HepG2 (cell line): ENCODE measurements around the gene DHRS12. TPM values are rescaled to one million over a fixed set of nuclear protein-coding genes. Genes with fewer than 3 reads are reported as not detected.

Source experiments
- CENPBD1 ChIP-seq: sonication (generic); formaldehyde crosslinking; IDR thresholded peaks from 2 replicates; pipeline ENCODE4 v1.8.0; 2022; ENCODE audit warnings: missing genetic modification reagents, low read depth, mild to moderate bottlenecking, borderline replicate concordance
- EP300 ChIP-seq, 3 experiments: sonication (generic) in 1 of 3; formaldehyde crosslinking in 1 of 3; IDR thresholded peaks; 2 replicates each; pipeline versions ENCODE4 v1.5.1 to v1.6.1; 2011 to 2020; ENCODE audit warnings: low read depth in 2 of 3, low read length in 2 of 3, borderline replicate concordance in 1 of 3, improper control_type of control experiment in 1 of 3, mild to moderate bottlenecking in 1 of 3, missing genetic modification reagents in 1 of 3, moderate library complexity in 1 of 3
- HNRNPUL1 ChIP-seq: fragments of 200-400 bp; formaldehyde crosslinking; IDR thresholded peaks from 2 replicates; pipeline ENCODE4 v1.6.1; 2017; ENCODE audit warnings: low read depth, mild to moderate bottlenecking, low read length, moderate library complexity
- HOXA3 ChIP-seq: sonication (generic); formaldehyde crosslinking; IDR thresholded peaks from 2 replicates; pipeline ENCODE4 v1.5.0; 2020; ENCODE audit warnings: missing genetic modification reagents
- IRX3 ChIP-seq: sonication (generic); formaldehyde crosslinking; IDR thresholded peaks from 2 replicates; pipeline ENCODE4 v1.8.1; 2023; ENCODE audit warnings: mild to moderate bottlenecking, low read depth, missing genetic modification reagents, borderline replicate concordance
- MXD4 ChIP-seq: IDR thresholded peaks from 2 replicates; pipeline ENCODE4 v1.6.1; 2016; ENCODE audit warnings: mild to moderate bottlenecking, missing biosample characterization, missing genetic modification reagents
- NCOA5 ChIP-seq: sonication (generic); formaldehyde crosslinking; IDR thresholded peaks from 2 replicates; pipeline ENCODE4 v1.4.0; 2020; ENCODE audit warnings: missing genetic modification reagents
- NR0B2 ChIP-seq: sonication (generic); formaldehyde crosslinking; IDR thresholded peaks from 2 replicates; pipeline ENCODE4 v1.4.0; 2020; ENCODE audit warnings: mild to moderate bottlenecking, missing genetic modification reagents
- RCOR2 ChIP-seq: IDR thresholded peaks from 2 replicates; pipeline ENCODE4 v1.6.1; 2016; ENCODE audit warnings: missing biosample characterization, missing genetic modification reagents
- RFX1 ChIP-seq: fragments of 450-650 bp; IDR thresholded peaks from 2 replicates; pipeline ENCODE4 v1.6.1; 2017
- SNRNP70 ChIP-seq: fragments of 200-400 bp; formaldehyde crosslinking; IDR thresholded peaks from 2 replicates; pipeline ENCODE4 v1.6.1; 2017; ENCODE audit warnings: mild to moderate bottlenecking, low read depth, low read length, moderate library complexity
- SPEN ChIP-seq: sonication (generic); formaldehyde crosslinking; IDR thresholded peaks from 2 replicates; pipeline ENCODE4 v1.5.1; 2020; ENCODE audit warnings: low read depth, mild to moderate bottlenecking, missing genetic modification reagents
- SRSF9 ChIP-seq: fragments of 200-400 bp; formaldehyde crosslinking; IDR thresholded peaks from 2 replicates; pipeline ENCODE4 v1.6.1; 2018; ENCODE audit warnings: borderline replicate concordance, mild to moderate bottlenecking, low read depth, low read length; ENCODE audit not compliant: insufficient read depth, poor library complexity, severe bottlenecking
- ZBTB42 ChIP-seq: sonication (generic); formaldehyde crosslinking; IDR thresholded peaks from 2 replicates; pipeline ENCODE4 v1.5.0; 2020; ENCODE audit warnings: mild to moderate bottlenecking, missing genetic modification reagents
- ZNF296 ChIP-seq: sonication (generic); formaldehyde crosslinking; conservative IDR thresholded peaks from 2 replicates; pipeline ENCODE4 v1.5.0; 2020; ENCODE audit warnings: mild to moderate bottlenecking, missing genetic modification reagents
- ZNF501 ChIP-seq: sonication (generic); formaldehyde crosslinking; IDR thresholded peaks from 2 replicates; pipeline ENCODE4 v1.5.1; 2020; ENCODE audit warnings: mild to moderate bottlenecking, moderate library complexity, missing genetic modification reagents
- ZNF552 ChIP-seq: sonication (generic); formaldehyde crosslinking; IDR thresholded peaks from 2 replicates; pipeline ENCODE4 v1.9.0; 2022; ENCODE audit warnings: missing genetic modification reagents, mild to moderate bottlenecking, borderline replicate concordance
- ZNF687 ChIP-seq: sonication (generic); formaldehyde crosslinking; IDR thresholded peaks from 2 replicates; pipeline ENCODE4 v1.5.1; 2020; ENCODE audit warnings: mild to moderate bottlenecking, missing genetic modification reagents, moderate library complexity
- ZNF775 ChIP-seq: sonication (generic); formaldehyde crosslinking; IDR thresholded peaks from 2 replicates; pipeline ENCODE4 v1.4.0; 2020; ENCODE audit warnings: missing genetic modification reagents, mild to moderate bottlenecking, moderate library complexity, borderline replicate concordance
- ZNF83 ChIP-seq: sonication (generic); formaldehyde crosslinking; IDR thresholded peaks from 2 replicates; pipeline ENCODE4 v1.4.0; 2020; ENCODE audit warnings: missing genetic modification reagents, mild to moderate bottlenecking, borderline replicate concordance
- polyA plus RNA-seq, 8 experiments: library from polyadenylated mRNA; depleted of rRNA in 3 of 8; stranded (reverse) in 7 of 8; unstranded in 1 of 8; fragments of >200 nt; fragmentation: Illumina TruSeq in 4 of 8; extraction: Trizol in 4 of 8; gene quantifications; 2 replicates each; pipeline versions ENCODE4 v1.2.1 to v1.2.3, GENCODE V29; 2011 to 2016; ENCODE audit warnings: low read depth in 4 of 8, missing spikeins in 1 of 8, mixed read lengths in 1 of 8; ENCODE audit not compliant: insufficient read depth in 1 of 8
- total RNA-seq, 5 experiments: library from RNA; depleted of rRNA; stranded (reverse); fragments of >200 nt; fragmentation: Illumina TruSeq; extraction: Trizol; gene quantifications; 2 replicates each; pipeline ENCODE4 v1.2.3, GENCODE V29; 2016; ENCODE audit warnings: low read depth in 1 of 5
- TF ChIP-seq, protein P1 (sequence below): sonication (generic); formaldehyde crosslinking; IDR thresholded peaks from 2 replicates; pipeline ENCODE4 v1.8.0; 2022; ENCODE audit warnings: mild to moderate bottlenecking, missing genetic modification reagents, moderate library complexity

Gene DHRS12
- total and polyA plus RNA-seq, 2 of the 13 experiments (the other 11 are each of a cell fraction or from before 2014, with no cell fraction given) = 7.2 to 8.4 TPM

- TF ChIP-seq ZNF687 = peak; percentile 72
- peak in 1 of 2 experiments; percentile 58; a peak in 2 of 4 replicates for TF ChIP-seq EP300 (IDR thresholded peaks at IDR 0.05; ENCODE audit: low read depth in 2 of 2, low read length in 2 of 2)
- peak; percentile 70 for TF ChIP-seq EP300 (CRISPR knock-in tag; IDR thresholded peaks at IDR 0.05; ENCODE audit: borderline replicate concordance)
- peak; percentile 68; the same call in 1 of the 2 replicates for TF ChIP-seq ZNF552
- no peak for TF ChIP-seq ZNF296 (CRISPR knock-in tag)
- no peak for TF ChIP-seq ZNF83
- peak; percentile 45; the same call in 1 of the 2 replicates for TF ChIP-seq HOXA3 (CRISPR knock-in tag)
- TF ChIP-seq RFX1 = no peak
- no peak for TF ChIP-seq NR0B2 (CRISPR knock-in tag)
- TF ChIP-seq CENPBD1 = no peak
- no peak for TF ChIP-seq ZNF775
- no peak for TF ChIP-seq MXD4 (CRISPR knock-in tag)
- TF ChIP-seq ZBTB42 (CRISPR knock-in tag) = no peak
- TF ChIP-seq RCOR2 (CRISPR knock-in tag) = no peak; the same call in 1 of the 2 replicates
- TF ChIP-seq ZNF501 (CRISPR knock-in tag) = no peak
- peak; percentile 58; the same call in 1 of the 2 replicates for TF ChIP-seq SPEN (CRISPR knock-in tag)
- TF ChIP-seq SRSF9 = no peak
- no peak for TF ChIP-seq IRX3 (CRISPR knock-in tag)
- no peak for TF ChIP-seq NCOA5
- TF ChIP-seq SNRNP70 = no peak
- TF ChIP-seq HNRNPUL1 = no peak
- TF ChIP-seq, protein P1, sequence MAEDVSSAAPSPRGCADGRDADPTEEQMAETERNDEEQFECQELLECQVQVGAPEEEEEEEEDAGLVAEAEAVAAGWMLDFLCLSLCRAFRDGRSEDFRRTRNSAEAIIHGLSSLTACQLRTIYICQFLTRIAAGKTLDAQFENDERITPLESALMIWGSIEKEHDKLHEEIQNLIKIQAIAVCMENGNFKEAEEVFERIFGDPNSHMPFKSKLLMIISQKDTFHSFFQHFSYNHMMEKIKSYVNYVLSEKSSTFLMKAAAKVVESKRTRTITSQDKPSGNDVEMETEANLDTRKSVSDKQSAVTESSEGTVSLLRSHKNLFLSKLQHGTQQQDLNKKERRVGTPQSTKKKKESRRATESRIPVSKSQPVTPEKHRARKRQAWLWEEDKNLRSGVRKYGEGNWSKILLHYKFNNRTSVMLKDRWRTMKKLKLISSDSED (CRISPR knock-in tag) = no peak
Measured at GRCh38 chr13:51764184-51765141, 39.5 kb downstream of the DHRS12 start (continued).
